Thyroid gland (tissue), 4 donors: ENCODE measurements around the gene GLI3. TPM values are rescaled to one million over a fixed set of nuclear protein-coding genes. Genes with fewer than 3 reads are reported as not detected.

ENCODE experiments used
- DNase-seq, 2 donors: peaks; one replicate each; pipeline ENCODE4 v3.0.0-alpha.2; 2019
- H3K27ac ChIP-seq, 3 donors: fragments of 200-600 bp; sonication (generic); 1 replicate in 2 of 3; 2 replicates in 1 of 3; pipeline ENCODE4 v1.5.1; 2016 to 2019; ENCODE audit warnings: mild to moderate bottlenecking in 1 of 3, moderate library complexity in 1 of 3
- H3K27me3 ChIP-seq: fragments of 200-600 bp; sonication (generic); one replicate; pipeline ENCODE4 v1.5.1; 2019
- H3K36me3 ChIP-seq, 2 donors: fragments of 200-600 bp; sonication (generic); one replicate each; pipeline ENCODE4 v1.5.1; 2016 to 2019
- H3K4me1 ChIP-seq, 2 donors: fragments of 200-600 bp; sonication (generic); one replicate each; pipeline ENCODE4 v1.5.1; 2017 to 2019
- H3K4me3 ChIP-seq, 3 donors: fragments of 200-600 bp; sonication (generic); replicated peaks in 1 of 3; 1 replicate in 2 of 3; 2 replicates in 1 of 3; pipeline ENCODE4 v1.5.1; 2016; ENCODE audit warnings: mild to moderate bottlenecking in 1 of 3
- H3K9me3 ChIP-seq: fragments of 200-600 bp; sonication (generic); one replicate; pipeline ENCODE4 v1.5.1; 2017
- CTCF ChIP-seq, 6 experiments: fragments of 200-600 bp in 3 of 6; fragments of 450-650 bp in 3 of 6; sonication (generic) in 3 of 6; IDR thresholded peaks; one replicate each; pipeline ENCODE4 v1.5.1; 2016 to 2019; ENCODE audit warnings: antibody characterized with exemption in 6 of 6, mild to moderate bottlenecking in 2 of 6, inconsistent platforms in 1 of 6, moderate library complexity in 1 of 6
- POLR2A ChIP-seq, 2 donors: fragments of 450-650 bp; IDR thresholded peaks; one replicate each; pipeline ENCODE4 v1.6.1; 2017; ENCODE audit warnings: antibody characterized with exemption in 2 of 2, mild to moderate bottlenecking in 2 of 2, moderate library complexity in 1 of 2
- WGBS, 2 donors: methylation state at CpG; one replicate each; pipeline ENCODE4 v1.1.5; 2017; 5-methylcytosine and 5-hydroxymethylcytosine counted together
- intact Hi-C: fragments of 100-400 bp; cut with DNase I; formaldehyde crosslinking; loops from one replicate; pipeline ENCODE4 v1.15.1; 2023
- total RNA-seq, 4 donors: library from RNA; depleted of rRNA; stranded (reverse); fragments of >200 nt; gene quantifications; one replicate each; pipeline ENCODE4 v1.2.3, GENCODE V29; 2016

GLI3 gene
- total RNA-seq, 4 donors from 2014 or later, result 10.1 to 15.6 (median 13.6) TPM

DNA sequence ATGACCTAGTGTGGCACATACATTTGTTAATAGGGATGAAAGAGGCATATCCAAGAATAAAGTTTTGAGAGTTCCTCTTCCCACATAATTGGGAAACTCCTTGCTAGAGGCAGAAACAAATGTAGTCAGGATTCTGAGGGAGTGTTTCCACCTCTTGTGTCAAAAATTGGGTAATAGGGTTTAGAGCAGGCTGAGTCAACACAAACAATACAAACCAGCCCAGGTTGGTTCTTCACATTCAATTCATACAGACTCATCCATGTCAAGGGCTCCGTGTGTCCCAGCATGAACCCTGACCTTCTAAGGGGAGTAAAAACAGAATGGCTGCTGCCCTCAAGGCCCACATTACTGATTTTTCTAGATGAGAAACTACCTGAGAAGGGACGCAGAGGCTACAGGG, 75.3 kb downstream of the GLI3 start:
- no peaks in the 10 kb centered on the region for H3K9me3 ChIP-seq
- WGBS, 2 donors, result 82% methylated on average over 2 of the region's 2 CpGs
- H3K27me3 ChIP-seq, result no peaks in the 10 kb centered on the region
- no peaks in the 10 kb centered on the region for H3K36me3 ChIP-seq
- intact Hi-C loops, result loop anchor here (5.0 kb wide), 1 partner anchor 66 kb away; no protein-coding TSS in a partner anchor
- no peak for DNase-seq
- peaks cover 45 to 49% of the 10 kb centered on the region in 2 donors for H3K4me1 ChIP-seq
- TF ChIP-seq CTCF (IDR thresholded peaks at IDR 0.05) (no peak), POLR2A (IDR thresholded peaks at IDR 0.05) (no peak)
- peak overlapping the region in 2 of 3 donors; percentile 18 to 56 for H3K27ac ChIP-seq
- no peak overlapping the region for H3K4me3 ChIP-seq

DNA sequence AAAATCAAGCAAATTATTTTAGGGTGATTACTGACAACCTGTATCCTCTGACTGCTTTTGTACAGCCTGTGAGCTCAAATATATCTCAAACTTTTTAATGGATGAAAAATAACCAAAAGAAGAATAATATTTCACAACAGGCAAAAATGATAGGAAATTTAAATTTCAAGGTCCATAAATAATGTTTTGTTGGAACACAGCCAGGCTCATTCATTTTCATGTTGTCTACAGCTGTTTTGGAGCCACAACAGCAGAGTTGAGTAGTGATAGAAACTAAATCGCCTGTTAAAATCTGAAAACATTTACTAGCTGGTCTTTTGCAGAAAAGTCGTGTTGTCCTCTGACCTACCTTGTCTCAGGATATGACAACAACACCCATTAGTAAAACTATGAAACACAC, 75.9 kb downstream of the GLI3 start:
- DNase-seq, result no peak
- Histone ChIP-seq H3K27me3 (no peaks in the 10 kb centered on the region), H3K36me3 (no peaks in the 10 kb centered on the region), H3K4me3 (no peak overlapping the region), H3K27ac (no peak overlapping the region), H3K9me3 (no peaks in the 10 kb centered on the region), H3K4me1 (peaks cover 46 to 53% of the 10 kb centered on the region in 2 donors)
- intact Hi-C loops, result loop anchor here (5.0 kb wide), 1 partner anchor 66 kb away; no protein-coding TSS in a partner anchor
- WGBS, 2 donors, result 80 to 89% methylated on average over 2 of the region's 2 CpGs
- TF ChIP-seq CTCF (IDR thresholded peaks at IDR 0.05) (no peak), POLR2A (IDR thresholded peaks at IDR 0.05) (no peak)

DNA sequence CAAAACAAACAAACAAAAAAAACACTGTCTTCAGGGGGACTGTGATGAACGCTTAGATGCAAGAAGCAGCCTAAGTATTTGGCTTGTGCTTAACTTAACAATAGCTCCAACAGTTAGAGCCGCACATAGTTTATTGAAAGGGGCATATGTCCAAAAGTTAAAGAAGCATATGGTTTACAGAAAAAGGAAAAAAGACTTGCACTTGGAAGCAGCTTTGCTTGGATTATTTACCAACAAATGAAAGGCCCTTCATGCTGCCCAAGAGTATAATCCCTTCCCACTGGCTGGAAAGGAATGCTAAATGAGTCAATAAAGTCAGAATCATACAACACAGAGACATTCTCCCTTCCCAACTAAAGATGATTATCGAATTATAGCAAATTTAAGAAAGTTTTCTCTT, 77.9 kb downstream of the GLI3 start:
- intact Hi-C loops, result no loop called here
- peaks cover 48 to 57% of the 10 kb centered on the region in 2 donors for H3K4me1 ChIP-seq
- H3K9me3 ChIP-seq, result no peaks in the 10 kb centered on the region
- H3K4me3 ChIP-seq, result no peak overlapping the region
- no peak for TF ChIP-seq POLR2A (IDR thresholded peaks at IDR 0.05)
- TF ChIP-seq CTCF (IDR thresholded peaks at IDR 0.05), result no peak
- no peak overlapping the region for H3K27ac ChIP-seq
- WGBS, 2 donors, result 75% methylated on average over 3 of the region's 3 CpGs
- H3K36me3 ChIP-seq, result no peaks in the 10 kb centered on the region
- no peak for DNase-seq
- H3K27me3 ChIP-seq, result no peaks in the 10 kb centered on the region

GRCh38 chr7:42156967-42157721, 79.9 kb downstream of the GLI3 start:
- intact Hi-C loops, result no loop called here
- Histone ChIP-seq H3K9me3 (no peaks in the 10 kb centered on the region), H3K27ac (peak overlapping the region; percentile 62 to 77 (median 74)), H3K27me3 (no peaks in the 10 kb centered on the region), H3K36me3 (no peaks in the 10 kb centered on the region), H3K4me1 (peaks cover 54 to 60% of the 10 kb centered on the region in 2 donors), H3K4me3 (no peak overlapping the region)
- TF ChIP-seq CTCF (IDR thresholded peaks at IDR 0.05) (no peak), POLR2A (IDR thresholded peaks at IDR 0.05) (no peak)
- DNase-seq, result peak in 1 of 2 donors; percentile 20
- 79% methylated on average over 6 of the region's 6 CpGs for WGBS, 2 donors

- Histone ChIP-seq H3K27ac (peak overlapping the region; percentile 62 to 77 (median 74)), H3K9me3 (no peaks in the 10 kb centered on the region), H3K27me3 (no peaks in the 10 kb centered on the region), H3K4me3 (no peak overlapping the region), H3K4me1 (peaks cover 52 to 60% of the 10 kb centered on the region in 2 donors), H3K36me3 (no peaks in the 10 kb centered on the region)
- intact Hi-C loops, result no loop called here
- TF ChIP-seq CTCF (IDR thresholded peaks at IDR 0.05), result peak in 1 of 6 experiments; percentile 31
- no peak for TF ChIP-seq POLR2A (IDR thresholded peaks at IDR 0.05)
- WGBS, 2 donors, result 32% methylated on average over 6 of the region's 6 CpGs
- peak; percentile 49 for DNase-seq
Measured at GRCh38 chr7:42156291-42156865, 80.6 kb downstream of the GLI3 start.
